HepG2 (cell line): ENCODE results near the gene ENO3. TPM values are rescaled to one million over a fixed set of nuclear protein-coding genes. Genes with fewer than 3 reads are reported as not detected.
A peak's percentile ranks its signal among the peaks of the same experiment; 100 is the strongest.

ENCODE experiments used
- FOXA3 ChIP-seq: IDR thresholded peaks from 2 replicates; pipeline ENCODE4 v1.6.1; 2016; ENCODE audit warnings: missing genetic modification reagents, missing compliant biosample characterization
- HBP1 ChIP-seq: IDR thresholded peaks from 2 replicates; pipeline ENCODE4 v1.6.1; 2016; ENCODE audit warnings: low read depth, control low read depth
- HOXA5 ChIP-seq: sonication (generic); formaldehyde crosslinking; IDR thresholded peaks from 2 replicates; pipeline ENCODE4 v1.4.0; 2020; ENCODE audit warnings: missing genetic modification reagents
- ZBTB2 ChIP-seq: sonication (generic); formaldehyde crosslinking; IDR thresholded peaks from 2 replicates; pipeline ENCODE4 v1.8.0; 2022; ENCODE audit warnings: low read depth, missing genetic modification reagents
- ZBTB25 ChIP-seq: IDR thresholded peaks from 2 replicates; pipeline ENCODE4 v1.6.1; 2018; ENCODE audit warnings: missing genetic modification reagents
- ZBTB7A ChIP-seq: sonication (generic); formaldehyde crosslinking; IDR thresholded peaks from 2 replicates; pipeline ENCODE4 v1.8.0; 2022; ENCODE audit warnings: mild to moderate bottlenecking, missing genetic modification reagents
- ZNF276 ChIP-seq: sonication (generic); formaldehyde crosslinking; IDR thresholded peaks from 2 replicates; pipeline ENCODE4 v1.4.0; 2020; ENCODE audit warnings: mild to moderate bottlenecking, low read depth, missing genetic modification reagents
- ZNF281 ChIP-seq: sonication (generic); formaldehyde crosslinking; IDR thresholded peaks from 2 replicates; pipeline ENCODE4 v1.4.0; 2020; ENCODE audit warnings: missing genetic modification reagents, borderline replicate concordance
- ZNF430 ChIP-seq: sonication (generic); formaldehyde crosslinking; IDR thresholded peaks from 2 replicates; pipeline ENCODE4 v1.9.0; 2021; ENCODE audit warnings: mild to moderate bottlenecking, missing genetic modification reagents
- ZNF501 ChIP-seq: sonication (generic); formaldehyde crosslinking; IDR thresholded peaks from 2 replicates; pipeline ENCODE4 v1.5.1; 2020; ENCODE audit warnings: mild to moderate bottlenecking, moderate library complexity, missing genetic modification reagents
- ZNF512 ChIP-seq: sonication (generic); formaldehyde crosslinking; IDR thresholded peaks from 2 replicates; pipeline ENCODE4 v1.4.0; 2020; ENCODE audit warnings: mild to moderate bottlenecking, missing genetic modification reagents
- ZNF556 ChIP-seq: sonication (generic); formaldehyde crosslinking; IDR thresholded peaks from 2 replicates; pipeline ENCODE4 v1.4.0; 2020; ENCODE audit warnings: mild to moderate bottlenecking, missing genetic modification reagents, borderline replicate concordance
- ZNF557 ChIP-seq: sonication (generic); formaldehyde crosslinking; IDR thresholded peaks from 2 replicates; pipeline ENCODE4 v1.4.0; 2020; ENCODE audit warnings: missing genetic modification reagents
- ZNF652 ChIP-seq: IDR thresholded peaks from 2 replicates; pipeline ENCODE4 v1.6.1; 2016; ENCODE audit warnings: low read depth, borderline replicate concordance
- ZNF784 ChIP-seq: sonication (generic); formaldehyde crosslinking; IDR thresholded peaks from 2 replicates; pipeline ENCODE4 v1.5.1; 2020; ENCODE audit warnings: missing genetic modification reagents, mild to moderate bottlenecking, borderline replicate concordance
- polyA plus RNA-seq, 8 experiments: library from polyadenylated mRNA; depleted of rRNA in 3 of 8; stranded (reverse) in 7 of 8; unstranded in 1 of 8; fragments of >200 nt; fragmentation: Illumina TruSeq in 4 of 8; extraction: Trizol in 4 of 8; gene quantifications; 2 replicates each; pipeline versions ENCODE4 v1.2.1 to v1.2.3, GENCODE V29; 2011 to 2016; ENCODE audit warnings: low read depth in 4 of 8, missing spikeins in 1 of 8, mixed read lengths in 1 of 8; ENCODE audit not compliant: insufficient read depth in 1 of 8
- total RNA-seq, 5 experiments: library from RNA; depleted of rRNA; stranded (reverse); fragments of >200 nt; fragmentation: Illumina TruSeq; extraction: Trizol; gene quantifications; 2 replicates each; pipeline ENCODE4 v1.2.3, GENCODE V29; 2016; ENCODE audit warnings: low read depth in 1 of 5

Gene ENO3
- total and polyA plus RNA-seq, 2 of the 13 experiments (the other 11 are each of a cell fraction or from before 2014, with no cell fraction given), result 59.8 to 69.8 TPM

- TF ChIP-seq ZNF556 (CRISPR knock-in tag), result peak; percentile 65; the same call in 1 of the 2 replicates
- TF ChIP-seq ZNF512 (CRISPR knock-in tag), result 0 out of 2 replicates have a peak, but pooled peaks have one; percentile 56
- peak; percentile 45; the same call in 1 of the 2 replicates for TF ChIP-seq HOXA5
- TF ChIP-seq ZNF652 (CRISPR knock-in tag), result peak; percentile 38; the same call in 1 of the 2 replicates
- 0 out of 2 replicates have a peak, but pooled peaks have one; percentile 49 for TF ChIP-seq ZNF276
- TF ChIP-seq ZNF557 (CRISPR knock-in tag), result 0 out of 2 replicates have a peak, but pooled peaks have one; percentile 39
- 0 out of 2 replicates have a peak, but pooled peaks have one; percentile 25 for TF ChIP-seq ZBTB7A (CRISPR knock-in tag)
- 0 out of 2 replicates have a peak, but pooled peaks have one; percentile 16 for TF ChIP-seq FOXA3 (CRISPR knock-in tag)
- TF ChIP-seq ZNF281 (CRISPR knock-in tag), result no peak
- TF ChIP-seq ZNF501, result no peak
- peak; percentile 35; the same call in 1 of the 2 replicates for TF ChIP-seq HBP1
- peak; percentile 68 for TF ChIP-seq ZBTB25 (CRISPR knock-in tag)
- TF ChIP-seq ZNF784 (CRISPR knock-in tag), result peak; percentile 63; the same call in 1 of the 2 replicates
- 0 out of 2 replicates have a peak, but pooled peaks have one; percentile 19 for TF ChIP-seq ZNF430 (CRISPR knock-in tag)
- 0 out of 2 replicates have a peak, but pooled peaks have one; percentile 29 for TF ChIP-seq ZBTB2 (CRISPR knock-in tag)
Measured at GRCh38 chr17:4908711-4909496, 42.0 kb upstream of the ENO3 start (continued).
